Fibroblast of lung (primary cell): Measurements from ENCODE around the gene DNM3.

ENCODE experiments used
- CTCF ChIP-seq, 2 donors: IDR thresholded peaks in 1 of 2; conservative IDR thresholded peaks in 1 of 2; 1 replicate in 1 of 2; 2 replicates in 1 of 2; pipeline ENCODE4 v1.5.1; 2011 to 2012; ENCODE audit warnings: low read length in 2 of 2, control low read depth in 1 of 2, inconsistent platforms in 1 of 2, low read depth in 1 of 2, mild to moderate bottlenecking in 1 of 2
- EZH2 ChIP-seq: IDR thresholded peaks from 2 replicates; pipeline ENCODE4 v1.5.1; 2012; ENCODE audit warnings: low read length, control low read depth, mild to moderate bottlenecking; ENCODE audit errors: missing control alignments

GRCh38 chr1:172002725-172003345 is 161.5 kb downstream of the DNM3 start:
- peak; percentile 85 to 89 for TF ChIP-seq CTCF (conservative IDR thresholded peaks at IDR 0.05 in 1 of 2, IDR thresholded peaks at IDR 0.05 in 1 of 2; ENCODE audit: low read depth in 1 of 2, low read length in 2 of 2)
- no peak for TF ChIP-seq EZH2
